Measurements from ENCODE around the gene ACTN1. TPM values are rescaled to one million over a fixed set of nuclear protein-coding genes. Genes with fewer than 3 reads are reported as not detected.

Gene ACTN1
- total and polyA plus RNA-seq, 11 donors, result 48.4 to 252 (median 104) TPM

GRCh38 chr14:68960123-68960522 lies 19.0 kb downstream of the ACTN1 start:
- intact Hi-C loops (cut with DNase I), result no loop called here
- ATAC-seq, result no peak
- Histone ChIP-seq H3K4me1 (peaks cover 15 to 97% (median 75%) of the 10 kb centered on the region in 12 donors), H3K36me3 (peaks cover 0 to 12% (median 0%) of the 10 kb centered on the region in 9 donors), H3K27me3 (no peaks in the 10 kb centered on the region), H3K9me3 (no peaks in the 10 kb centered on the region), H3K27ac (peak overlapping the region in 3 of 12 donors; percentile 77 to 98 (median 81)), H3K4me3 (no peak overlapping the region)
- TF ChIP-seq POLR2A (IDR thresholded peaks at IDR 0.05), result no peak
- no peak for TF ChIP-seq CTCF (IDR thresholded peaks at IDR 0.05)
- no peak for DNase-seq
- 86 to 90% (median 89%) methylated on average over 3 of the region's 3 CpGs for WGBS, 4 donors

- intact Hi-C loops (cut with DNase I), result no loop called here
- H3K27me3 ChIP-seq, result no peaks in the 10 kb centered on the region
- H3K4me1 ChIP-seq, result peaks cover 15 to 97% (median 75%) of the 10 kb centered on the region in 12 donors
- no peak overlapping the region for H3K4me3 ChIP-seq
- WGBS, 4 donors, result 24 to 50% (median 36%) methylated on average over 4 of the region's 4 CpGs
- peaks cover 0 to 7% (median 0%) of the 10 kb centered on the region in 9 donors for H3K36me3 ChIP-seq
- TF ChIP-seq CTCF (IDR thresholded peaks at IDR 0.05) (no peak), POLR2A (IDR thresholded peaks at IDR 0.05) (no peak)
- no peaks in the 10 kb centered on the region for H3K9me3 ChIP-seq
- DNase-seq (peak in 1 of 5 donors; percentile 14), ATAC-seq (no peak)
- peak overlapping the region in 11 of 12 donors; percentile 17 to 98 (median 70) for H3K27ac ChIP-seq
These were observed 20.1 kb downstream of the ACTN1 start for GRCh38 chr14:68959035-68959434.

- 3 to 9% (median 5%) methylated on average over 6 of the region's 6 CpGs for WGBS, 4 donors
- H3K36me3 ChIP-seq, result peaks cover 0 to 7% (median 0%) of the 10 kb centered on the region in 9 donors
- H3K4me1 ChIP-seq, result peaks cover 17 to 98% (median 76%) of the 10 kb centered on the region in 12 donors
- H3K9me3 ChIP-seq, result no peaks in the 10 kb centered on the region
- peak overlapping the region in 11 of 12 donors; percentile 17 to 98 (median 70) for H3K27ac ChIP-seq
- H3K4me3 ChIP-seq, result no peak overlapping the region
- intact Hi-C loops (cut with DNase I), result no loop called here
- no peak for TF ChIP-seq CTCF (IDR thresholded peaks at IDR 0.05)
- no peak for TF ChIP-seq POLR2A (IDR thresholded peaks at IDR 0.05)
- no peaks in the 10 kb centered on the region for H3K27me3 ChIP-seq
- peak in 2 of 5 donors; percentile 42 to 68 for DNase-seq
- ATAC-seq, result peak; percentile 38 to 66 (median 42)
These were observed 20.5 kb downstream of the ACTN1 start for GRCh38 chr14:68958553-68958952.

- WGBS, 4 donors, result 54 to 80% (median 69%) methylated on average over 12 of the region's 12 CpGs
These were observed 21.3 kb downstream of the ACTN1 start for GRCh38 chr14:68957775-68958174.

More at GRCh38 chr14:68957775-68958174, 21.3 kb downstream of the ACTN1 start:
- Histone ChIP-seq H3K27ac (peak overlapping the region in 10 of 12 donors; percentile 28 to 98 (median 72)), H3K9me3 (no peaks in the 10 kb centered on the region), H3K4me1 (peaks cover 25 to 98% (median 80%) of the 10 kb centered on the region in 12 donors), H3K36me3 (peaks cover 0 to 7% (median 0%) of the 10 kb centered on the region in 9 donors), H3K4me3 (no peak overlapping the region), H3K27me3 (no peaks in the 10 kb centered on the region)
- DNase-seq (peak in 1 of 5 donors; percentile 23), ATAC-seq (no peak)
- intact Hi-C loops (cut with DNase I), result loop anchor here in 1 of 10 donors (2.0 kb wide), 1 partner anchor 19 kb away; no protein-coding TSS in a partner anchor
- no peak for TF ChIP-seq POLR2A (IDR thresholded peaks at IDR 0.05)
- TF ChIP-seq CTCF (IDR thresholded peaks at IDR 0.05), result no peak
